Neuron (in vitro differentiated cells): ENCODE measurements around the gene CLC.
"Not testable (repeated sequence)": the region's sequence is repeated elsewhere in the genome, so short reads cannot be mapped to it uniquely, and the experiment has no call there.

ENCODE experiments used
- H2AFZ ChIP-seq: one replicate; pipeline ENCODE4 v1.6.1; 2013; ENCODE audit warnings: low read depth, mild to moderate bottlenecking, inconsistent platforms, low read length, moderate library complexity
- H3K27me3 ChIP-seq: one replicate; pipeline ENCODE4 v1.6.1; 2013; ENCODE audit warnings: low read length; ENCODE audit not compliant: insufficient read depth
- H3K36me3 ChIP-seq: one replicate; pipeline ENCODE4 v1.6.1; 2013; ENCODE audit warnings: low read length; ENCODE audit not compliant: insufficient read depth
- H3K4me1 ChIP-seq: one replicate; pipeline ENCODE4 v1.6.1; 2013; ENCODE audit warnings: low read length; ENCODE audit not compliant: insufficient read depth
- H3K4me3 ChIP-seq: 2 replicates; pipeline ENCODE4 v1.5.1; 2013; ENCODE audit warnings: mild to moderate bottlenecking, low read length, moderate library complexity
- H3K9me3 ChIP-seq: one replicate; pipeline ENCODE4 v1.6.1; 2013; ENCODE audit warnings: low read length

CLC gene

GRCh38 chr19:39746836-39747529 is 9.2 kb upstream of the CLC start:
- H2AFZ ChIP-seq: no peak overlapping the region
- no peak overlapping the region for H3K4me3 ChIP-seq
- no peaks in the 10 kb centered on the region for H3K36me3 ChIP-seq
- H3K9me3 ChIP-seq: no peaks in the 10 kb centered on the region
- no peaks in the 10 kb centered on the region for H3K4me1 ChIP-seq
- H3K27me3 ChIP-seq: peaks cover 6% of the 10 kb centered on the region

DNA sequence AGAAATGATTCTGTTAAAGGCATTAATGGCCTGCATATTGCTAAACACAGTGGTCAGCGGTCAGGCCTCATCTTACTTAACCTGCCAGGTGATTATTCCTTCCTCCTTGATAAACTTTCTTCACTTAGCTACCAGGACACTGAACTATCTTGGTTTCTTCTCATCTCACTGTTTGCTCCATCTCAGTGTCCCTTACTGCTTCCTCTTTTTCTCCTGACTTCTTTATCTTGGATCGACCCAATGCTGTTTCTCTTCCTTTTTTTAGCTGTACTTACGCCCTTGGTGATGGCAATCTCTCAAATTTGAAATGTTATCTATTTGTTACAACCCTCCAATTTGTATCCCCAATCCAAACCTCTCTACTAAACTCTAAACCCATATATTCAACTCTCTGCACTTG is 7.8 kb upstream of the CLC start:
- Histone ChIP-seq H2AFZ (no peak overlapping the region), H3K4me1 (no peaks in the 10 kb centered on the region), H3K9me3 (no peaks in the 10 kb centered on the region), H3K27me3 (peaks cover 3% of the 10 kb centered on the region), H3K36me3 (no peaks in the 10 kb centered on the region), H3K4me3 (no peak overlapping the region)

GRCh38 chr19:39740395-39740794 is 2.6 kb upstream of the CLC start:
- no peak overlapping the region for H2AFZ ChIP-seq
- no peaks in the 10 kb centered on the region for H3K36me3 ChIP-seq
- H3K4me1 ChIP-seq: no peaks in the 10 kb centered on the region
- H3K4me3 ChIP-seq: no peak overlapping the region
- no peaks in the 10 kb centered on the region for H3K27me3 ChIP-seq
- no peaks in the 10 kb centered on the region for H3K9me3 ChIP-seq

DNA sequence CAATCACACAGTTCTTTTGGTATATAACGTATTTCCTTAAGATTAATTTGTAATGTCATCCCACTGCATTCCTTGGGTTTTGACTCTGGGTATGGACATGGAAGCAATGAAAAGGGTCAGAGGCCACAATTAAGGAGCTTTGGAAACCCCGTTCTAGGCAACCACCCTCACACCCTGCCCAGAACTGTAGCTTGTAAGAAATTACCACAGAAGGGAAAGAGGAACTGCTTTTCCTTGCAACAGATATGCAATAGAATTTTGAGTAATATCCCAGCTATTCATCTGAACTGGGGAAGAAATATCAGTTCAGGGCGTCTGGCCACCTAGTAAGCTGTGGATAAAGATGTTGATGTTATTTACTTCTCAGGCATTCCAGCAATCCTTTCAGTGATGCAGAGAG is 985 bp upstream of the CLC start:
- Histone ChIP-seq H3K4me1 (no peaks in the 10 kb centered on the region), H2AFZ (no peak overlapping the region), H3K36me3 (no peaks in the 10 kb centered on the region), H3K4me3 (no peak overlapping the region), H3K27me3 (no peaks in the 10 kb centered on the region), H3K9me3 (no peaks in the 10 kb centered on the region)

DNA sequence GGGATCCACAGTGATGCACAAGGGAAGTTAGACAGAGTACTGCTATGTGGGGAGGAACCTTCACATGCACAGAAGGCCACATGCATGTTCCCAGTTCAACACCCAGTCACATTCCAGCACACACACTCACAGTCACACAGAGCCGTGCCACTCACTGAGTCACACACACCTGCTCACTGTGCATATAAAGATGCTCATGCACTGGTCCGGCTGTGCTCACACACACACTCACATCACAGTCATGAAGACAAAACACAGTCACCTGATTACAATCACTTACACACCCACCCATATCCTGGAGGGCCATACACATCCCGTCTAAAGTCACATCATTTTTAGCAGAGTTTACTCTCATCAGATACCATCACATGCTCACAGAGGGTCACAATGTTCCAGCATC is 478 bp downstream of the CLC start:
- no peak overlapping the region for H2AFZ ChIP-seq
- H3K27me3 ChIP-seq: no peaks in the 10 kb centered on the region
- no peak overlapping the region for H3K4me3 ChIP-seq
- no peaks in the 10 kb centered on the region for H3K36me3 ChIP-seq
- H3K9me3 ChIP-seq: no peaks in the 10 kb centered on the region
- H3K4me1 ChIP-seq: no peaks in the 10 kb centered on the region

DNA sequence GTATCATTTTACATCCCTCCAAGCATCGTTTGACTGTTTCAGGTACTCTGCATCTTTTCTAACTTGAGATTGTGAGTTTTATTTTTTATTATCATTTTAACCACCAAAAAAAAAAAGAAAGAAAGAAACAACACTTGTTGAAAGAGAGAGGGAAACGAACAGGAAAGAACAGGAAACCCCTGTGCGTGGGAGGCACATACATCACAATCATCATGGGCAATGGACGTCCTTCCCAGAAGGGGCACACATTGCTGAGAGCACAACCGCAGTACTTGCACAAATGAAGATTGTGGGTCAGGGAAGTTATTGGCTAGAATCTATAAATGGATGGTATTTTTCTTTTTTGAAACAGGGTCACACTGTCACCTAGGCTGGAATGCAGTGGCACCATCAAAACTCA is 1.7 kb downstream of the CLC start:
- H3K36me3 ChIP-seq: no peaks in the 10 kb centered on the region
- no peak overlapping the region for H2AFZ ChIP-seq
- H3K4me1 ChIP-seq: no peaks in the 10 kb centered on the region
- no peak overlapping the region for H3K4me3 ChIP-seq
- H3K9me3 ChIP-seq: no peaks in the 10 kb centered on the region
- H3K27me3 ChIP-seq: no peaks in the 10 kb centered on the region

GRCh38 chr19:39735688-39736087 is 2.1 kb downstream of the CLC start:
- Histone ChIP-seq H3K4me1 (no peaks in the 10 kb centered on the region), H2AFZ (no peak overlapping the region), H3K36me3 (no peaks in the 10 kb centered on the region), H3K9me3 (no peaks in the 10 kb centered on the region), H3K4me3 (no peak overlapping the region), H3K27me3 (no peaks in the 10 kb centered on the region)

- Histone ChIP-seq H3K9me3 (no peaks in the 10 kb centered on the region), H2AFZ (no peak overlapping the region), H3K27me3 (peaks cover 2% of the 10 kb centered on the region), H3K36me3 (no peaks in the 10 kb centered on the region), H3K4me1 (no peaks in the 10 kb centered on the region), H3K4me3 (no peak overlapping the region)
These were observed 4.0 kb downstream of the CLC start for GRCh38 chr19:39733841-39734240.

- Histone ChIP-seq H2AFZ (no peak overlapping the region), H3K9me3 (no peaks in the 10 kb centered on the region), H3K4me3 (no peak overlapping the region), H3K27me3 (peaks cover 2% of the 10 kb centered on the region), H3K4me1 (no peaks in the 10 kb centered on the region), H3K36me3 (no peaks in the 10 kb centered on the region)
These were observed 6.1 kb downstream of the CLC start for GRCh38 chr19:39731685-39732084.

GRCh38 chr19:39729594-39729993 is 8.2 kb downstream of the CLC start:
- Histone ChIP-seq H3K4me3 (no peak overlapping the region), H3K36me3 (no peaks in the 10 kb centered on the region), H3K27me3 (peaks cover 2% of the 10 kb centered on the region), H3K9me3 (no peaks in the 10 kb centered on the region), H2AFZ (no peak overlapping the region), H3K4me1 (no peaks in the 10 kb centered on the region)

GRCh38 chr19:39728040-39728439 is 9.8 kb downstream of the CLC start:
- peaks cover 2% of the 10 kb centered on the region for H3K27me3 ChIP-seq
- H3K9me3 ChIP-seq: no peaks in the 10 kb centered on the region
- H2AFZ ChIP-seq: no peak overlapping the region
- no peaks in the 10 kb centered on the region for H3K4me1 ChIP-seq
- no peak overlapping the region for H3K4me3 ChIP-seq
- H3K36me3 ChIP-seq: no peaks in the 10 kb centered on the region

GRCh38 chr19:39727070-39727800 is 10.6 kb downstream of the CLC start:
- peaks cover 2% of the 10 kb centered on the region for H3K27me3 ChIP-seq
- H3K4me1 ChIP-seq: no peaks in the 10 kb centered on the region

GRCh38 chr19:39725995-39726394 is 11.8 kb downstream of the CLC start:
- no peak overlapping the region for H2AFZ ChIP-seq
- no peaks in the 10 kb centered on the region for H3K4me1 ChIP-seq
- no peak overlapping the region for H3K4me3 ChIP-seq
- no peaks in the 10 kb centered on the region for H3K36me3 ChIP-seq
- no peaks in the 10 kb centered on the region for H3K9me3 ChIP-seq
- peaks cover 2% of the 10 kb centered on the region for H3K27me3 ChIP-seq

More at GRCh38 chr19:39727070-39727800, 10.6 kb downstream of the CLC start:
- Histone ChIP-seq H2AFZ (no peak overlapping the region), H3K4me3 (no peak overlapping the region), H3K9me3 (no peaks in the 10 kb centered on the region), H3K36me3 (no peaks in the 10 kb centered on the region)

- not testable (repeated sequence) for H3K36me3 ChIP-seq, H3K27me3 ChIP-seq, H3K9me3 ChIP-seq, H3K4me3 ChIP-seq, H2AFZ ChIP-seq, H3K4me1 ChIP-seq
These were observed 17.7 kb downstream of the CLC start for GRCh38 chr19:39720144-39720543.
